OCI-LY7 (cell line): ENCODE data around the gene GBF1. TPM values are rescaled to one million over a fixed set of nuclear protein-coding genes. Genes with fewer than 3 reads are reported as not detected.
A peak's percentile ranks its signal among the peaks of the same experiment; 100 is the strongest.

Experiments used
- BruUV-seq: library from RNA; stranded (reverse); fragments of 400-500 nt; replicated peaks from 2 replicates; lab custom pipeline; 2021; lab: Mats Ljungman, UMichigan
- CTCF ChIA-PET: fragments of 300-600 bp; sonication (Branson Sonifier 250); formaldehyde crosslinking; loops from one replicate; lab custom pipeline; 2022; ENCODE audit warnings: antibody characterized with exemption; ENCODE audit not compliant: unreplicated experiment; lab: Charles Lee
- POLR2A ChIA-PET: fragments of 300-600 bp; sonication (Branson Sonifier 250); formaldehyde crosslinking; loops from one replicate; lab custom pipeline; 2022; ENCODE audit warnings: antibody characterized with exemption; lab: Charles Lee
- DNase-seq: peaks from one replicate; pipeline ENCODE4 v3.0.0-alpha.2; 2015; ENCODE audit warnings: low spot score
- H2AFZ ChIP-seq: fragments of 200-600 bp; sonication (generic), shearing (Covaris generic); 2 replicates; pipeline ENCODE4 v1.6.1; 2014; ENCODE audit warnings: mild to moderate bottlenecking, antibody characterized with exemption, low read length, moderate library complexity
- H3K27ac ChIP-seq: fragments of 200-600 bp; sonication (generic); 2 replicates; pipeline ENCODE4 v1.5.1; 2014; ENCODE audit warnings: mixed run types, low read depth, mild to moderate bottlenecking, moderate library complexity, low read length, inconsistent platforms; ENCODE audit not compliant: poor library complexity, severe bottlenecking
- H3K36me3 ChIP-seq: fragments of 200-600 bp; sonication (generic); 2 replicates; pipeline ENCODE4 v1.6.1; 2014; ENCODE audit warnings: mild to moderate bottlenecking, antibody characterized with exemption, low read length, moderate library complexity, mixed read lengths; ENCODE audit not compliant: insufficient read depth
- H3K4me1 ChIP-seq: fragments of 200-600 bp; sonication (generic); 2 replicates; pipeline ENCODE4 v1.5.1; 2014; ENCODE audit warnings: mild to moderate bottlenecking, low read length; ENCODE audit not compliant: insufficient read depth, poor library complexity, severe bottlenecking
- H3K4me2 ChIP-seq: fragments of 200-600 bp; sonication (generic); 2 replicates; pipeline ENCODE4 v1.6.1; 2014; ENCODE audit warnings: mild to moderate bottlenecking, low read length
- H3K4me3 ChIP-seq: fragments of 200-600 bp; sonication (generic); 2 replicates; pipeline ENCODE4 v1.5.1; 2014; ENCODE audit warnings: mild to moderate bottlenecking, low read depth, low read length; ENCODE audit not compliant: poor library complexity, severe bottlenecking
- H3K79me2 ChIP-seq: fragments of 200-600 bp; sonication (generic); 2 replicates; pipeline ENCODE4 v1.6.1; 2016; ENCODE audit warnings: low read depth, mild to moderate bottlenecking, low read length, moderate library complexity, mixed read lengths; ENCODE audit not compliant: insufficient read depth
- H3K9me2 ChIP-seq: fragments of 200-600 bp; sonication (generic); 2 replicates; pipeline ENCODE4 v1.6.1; 2016; ENCODE audit warnings: mild to moderate bottlenecking, low read length, mixed read lengths; ENCODE audit not compliant: insufficient read depth
- H3K9me3 ChIP-seq: fragments of 200-600 bp; sonication (generic); 2 replicates; pipeline ENCODE4 v1.6.1; 2014; ENCODE audit warnings: mild to moderate bottlenecking, mixed run types, low read length, mixed read lengths
- H4K20me1 ChIP-seq: fragments of 200-600 bp; sonication (generic); 2 replicates; pipeline ENCODE4 v1.6.1; 2014; ENCODE audit warnings: mild to moderate bottlenecking, antibody characterized with exemption, low read length, moderate library complexity, mixed read lengths; ENCODE audit not compliant: insufficient read depth
- EZH2phosphoT487 ChIP-seq: fragments of 200-600 bp; sonication (generic); IDR thresholded peaks from 2 replicates; pipeline ENCODE4 v1.6.1; 2018; ENCODE audit warnings: low read depth, borderline replicate concordance, mild to moderate bottlenecking, mixed run types, antibody characterized with exemption, low read length, moderate library complexity, mixed read lengths
- intact Hi-C: fragments of 100-400 bp; cut with micrococcal nuclease; formaldehyde crosslinking; loops from one replicate; pipeline ENCODE4 v1.10.0; 2022; ENCODE audit not compliant: unreplicated experiment
- total RNA-seq, 2 experiments: library from RNA; depleted of rRNA in 1 of 2; stranded (reverse); fragments of >200 nt in 1 of 2; shearing (Covaris generic) in 1 of 2; gene quantifications; 2 replicates each; pipeline ENCODE4 v1.2.3, GENCODE V29; 2014 to 2022
- TF ChIP-seq, protein P1 (sequence below): fragments of 200-600 bp; sonication (generic); conservative IDR thresholded peaks from 2 replicates; pipeline ENCODE4 v1.5.1; 2014; ENCODE audit warnings: mild to moderate bottlenecking, antibody characterized with exemption, low read length, moderate library complexity, mixed read lengths

The GBF1 gene
- total RNA-seq, 2 experiments from 2014 or later = 17.8 to 33.4 TPM

DNA sequence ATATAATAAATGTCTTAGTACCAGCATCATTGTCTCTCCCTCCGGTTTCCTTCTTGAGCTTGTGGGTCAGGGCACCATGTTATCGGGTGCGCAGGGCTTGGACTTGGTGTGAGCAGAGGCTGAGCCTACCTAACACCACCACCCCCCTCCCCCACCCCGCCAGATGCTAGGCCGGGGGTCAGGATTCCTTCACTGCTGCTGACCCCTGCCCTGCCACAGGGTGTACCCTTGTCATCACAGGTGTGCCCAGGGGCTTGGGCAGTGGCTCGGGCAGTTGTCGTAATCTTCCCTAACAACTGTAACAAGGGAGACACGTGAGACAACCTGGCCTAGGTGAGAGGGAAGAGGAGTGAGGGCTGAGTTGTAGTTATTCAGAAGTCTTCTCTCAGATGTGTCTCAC is 137.5 kb downstream of the GBF1 start:
- peaks cover 42% of the 10 kb centered on the region for H3K36me3 ChIP-seq
- no peak for DNase-seq
- peaks cover 12% of the 10 kb centered on the region for H3K4me1 ChIP-seq
- no peaks in the 10 kb centered on the region for H3K9me3 ChIP-seq
- CTCF ChIA-PET = no interaction called here
- intact Hi-C loops = no loop called here
- TF ChIP-seq EZH2phosphoT487 = no peak
- TF ChIP-seq, protein P1, sequence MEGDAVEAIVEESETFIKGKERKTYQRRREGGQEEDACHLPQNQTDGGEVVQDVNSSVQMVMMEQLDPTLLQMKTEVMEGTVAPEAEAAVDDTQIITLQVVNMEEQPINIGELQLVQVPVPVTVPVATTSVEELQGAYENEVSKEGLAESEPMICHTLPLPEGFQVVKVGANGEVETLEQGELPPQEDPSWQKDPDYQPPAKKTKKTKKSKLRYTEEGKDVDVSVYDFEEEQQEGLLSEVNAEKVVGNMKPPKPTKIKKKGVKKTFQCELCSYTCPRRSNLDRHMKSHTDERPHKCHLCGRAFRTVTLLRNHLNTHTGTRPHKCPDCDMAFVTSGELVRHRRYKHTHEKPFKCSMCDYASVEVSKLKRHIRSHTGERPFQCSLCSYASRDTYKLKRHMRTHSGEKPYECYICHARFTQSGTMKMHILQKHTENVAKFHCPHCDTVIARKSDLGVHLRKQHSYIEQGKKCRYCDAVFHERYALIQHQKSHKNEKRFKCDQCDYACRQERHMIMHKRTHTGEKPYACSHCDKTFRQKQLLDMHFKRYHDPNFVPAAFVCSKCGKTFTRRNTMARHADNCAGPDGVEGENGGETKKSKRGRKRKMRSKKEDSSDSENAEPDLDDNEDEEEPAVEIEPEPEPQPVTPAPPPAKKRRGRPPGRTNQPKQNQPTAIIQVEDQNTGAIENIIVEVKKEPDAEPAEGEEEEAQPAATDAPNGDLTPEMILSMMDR = no peak
- no peaks in the 10 kb centered on the region for H3K79me2 ChIP-seq
- BruUV-seq = no TSS peak
- H2AFZ ChIP-seq = no peak overlapping the region
- no peaks in the 10 kb centered on the region for H4K20me1 ChIP-seq
- no peak overlapping the region for H3K4me2 ChIP-seq
- H3K9me2 ChIP-seq = no peaks in the 10 kb centered on the region
- POLR2A ChIA-PET = interaction anchor here (1.8 kb wide), 1 partner anchor 11 kb away, joined by 5 read pairs; no protein-coding TSS in a partner anchor
- H3K27ac ChIP-seq = no peak overlapping the region
- H3K4me3 ChIP-seq = no peak overlapping the region

GRCh38 chr10:102384053-102384452 is 138.7 kb downstream of the GBF1 start:
- Histone ChIP-seq H3K4me3 (no peak overlapping the region), H3K79me2 (no peaks in the 10 kb centered on the region), H3K9me3 (no peaks in the 10 kb centered on the region), H3K4me1 (peaks cover 12% of the 10 kb centered on the region), H3K27ac (no peak overlapping the region), H3K9me2 (no peaks in the 10 kb centered on the region), H4K20me1 (no peaks in the 10 kb centered on the region), H3K4me2 (no peak overlapping the region), H2AFZ (no peak overlapping the region), H3K36me3 (peaks cover 34% of the 10 kb centered on the region)
- no TSS peak for BruUV-seq
- POLR2A ChIA-PET = interaction anchor here (1.3 to 1.8 kb wide), 2 partner anchors 12 to 19 kb away, joined by 5 to 6 read pairs; no protein-coding TSS in a partner anchor
- DNase-seq = no peak
- CTCF ChIA-PET = no interaction called here
- intact Hi-C loops = no loop called here
- TF ChIP-seq, protein P1 = peak; percentile 57
- no peak for TF ChIP-seq EZH2phosphoT487

DNA sequence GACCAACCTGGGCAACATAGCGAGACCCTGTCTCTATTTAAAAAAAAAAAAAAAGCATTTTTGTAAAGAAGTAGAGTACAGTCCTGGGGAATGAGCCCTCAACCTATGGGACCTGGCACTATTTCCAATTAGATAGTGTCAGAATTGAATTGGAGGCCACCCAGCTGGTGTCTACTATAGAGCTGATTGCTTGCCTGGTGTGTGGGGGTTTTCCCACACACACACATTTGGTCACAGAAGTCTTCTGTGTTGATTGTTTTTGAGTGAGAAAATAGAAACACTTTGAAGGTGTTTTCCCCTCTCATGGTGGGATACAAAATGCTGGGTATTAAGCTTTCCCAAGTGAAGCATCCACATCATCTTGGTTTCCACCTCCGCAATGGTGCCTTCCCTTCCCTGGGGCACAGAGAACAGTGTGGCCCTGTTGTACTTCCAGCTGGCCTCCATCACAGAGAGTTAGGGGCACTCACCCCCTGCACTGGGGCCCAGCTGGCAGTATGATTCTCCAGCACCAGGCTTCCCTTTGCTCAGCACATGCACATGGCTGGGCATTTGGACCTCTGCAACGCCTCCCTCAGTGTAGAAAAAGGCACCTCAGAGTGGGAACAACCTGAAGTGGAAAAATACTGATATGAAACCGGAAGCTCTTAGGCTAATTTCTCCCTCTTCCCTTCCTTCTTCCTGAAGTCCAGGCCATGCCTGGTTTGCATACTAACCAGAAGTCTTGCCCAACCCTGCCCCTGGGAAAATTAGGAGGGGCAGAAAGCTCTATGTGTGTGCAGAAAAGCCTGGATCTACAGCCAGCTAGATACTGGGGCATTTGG is 139.5 kb downstream of the GBF1 start:
- no peak overlapping the region for H2AFZ ChIP-seq
- intact Hi-C loops = no loop called here
- CTCF ChIA-PET = no interaction called here
- H3K4me3 ChIP-seq = no peak overlapping the region
- no peaks in the 10 kb centered on the region for H3K9me3 ChIP-seq
- H3K4me2 ChIP-seq = no peak overlapping the region
- TF ChIP-seq EZH2phosphoT487 = no peak
- TF ChIP-seq, protein P1 = no peak
- no peaks in the 10 kb centered on the region for H3K9me2 ChIP-seq
- no peak overlapping the region for H3K27ac ChIP-seq
- POLR2A ChIA-PET = interaction anchor here (1.3 to 1.8 kb wide), 2 partner anchors 13 to 20 kb away, joined by 5 to 6 read pairs; no protein-coding TSS in a partner anchor
- H3K4me1 ChIP-seq = peaks cover 12% of the 10 kb centered on the region
- BruUV-seq = no TSS peak
- H3K36me3 ChIP-seq = peaks cover 27% of the 10 kb centered on the region
- H4K20me1 ChIP-seq = no peaks in the 10 kb centered on the region
- DNase-seq = no peak
- no peaks in the 10 kb centered on the region for H3K79me2 ChIP-seq
